Prostate gland (tissue), 2 donors: Measurements from ENCODE around the gene BMP6.

Source experiments
- POLR2A ChIP-seq: fragments of 450-650 bp; IDR thresholded peaks from one replicate; pipeline ENCODE4 v1.6.1; 2016; ENCODE audit warnings: antibody characterized with exemption, mild to moderate bottlenecking
- POLR2AphosphoS5 ChIP-seq: sonication (generic); formaldehyde crosslinking; IDR thresholded peaks from one replicate; pipeline ENCODE4 v1.6.1; 2017; ENCODE audit warnings: antibody characterized with exemption
- TF ChIP-seq, protein P1 (sequence below), 4 experiments: fragments of 200-600 bp in 2 of 4; fragments of 450-650 bp in 2 of 4; sonication (generic) in 2 of 4; IDR thresholded peaks; 1 replicate in 3 of 4; 2 replicates in 1 of 4; pipeline ENCODE4 v1.5.1; 2016 to 2019; ENCODE audit warnings: antibody characterized with exemption in 4 of 4, mild to moderate bottlenecking in 2 of 4, moderate library complexity in 2 of 4

DNA sequence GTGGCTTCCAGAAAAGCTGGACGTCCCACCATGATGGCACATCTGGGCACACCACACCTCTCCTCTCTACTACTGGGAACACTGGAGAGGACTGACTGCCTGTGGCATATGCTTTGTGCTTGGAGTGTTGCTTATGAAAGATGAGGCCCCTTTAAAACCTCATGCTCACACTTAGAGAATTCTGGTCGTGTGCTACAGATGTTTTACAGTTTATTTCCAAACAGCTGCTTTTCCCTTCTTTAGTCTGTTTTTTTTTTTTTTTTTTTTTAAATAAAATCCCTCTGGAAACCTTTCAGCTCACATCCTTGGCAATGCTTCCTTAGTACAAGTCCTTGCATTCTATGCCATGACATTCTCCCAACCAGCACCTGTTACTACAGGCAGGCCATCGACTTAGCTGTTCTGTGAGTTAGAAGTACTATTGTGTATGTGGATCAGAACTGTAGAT lies 60.3 kb downstream of the BMP6 start:
- TF ChIP-seq, protein P1, sequence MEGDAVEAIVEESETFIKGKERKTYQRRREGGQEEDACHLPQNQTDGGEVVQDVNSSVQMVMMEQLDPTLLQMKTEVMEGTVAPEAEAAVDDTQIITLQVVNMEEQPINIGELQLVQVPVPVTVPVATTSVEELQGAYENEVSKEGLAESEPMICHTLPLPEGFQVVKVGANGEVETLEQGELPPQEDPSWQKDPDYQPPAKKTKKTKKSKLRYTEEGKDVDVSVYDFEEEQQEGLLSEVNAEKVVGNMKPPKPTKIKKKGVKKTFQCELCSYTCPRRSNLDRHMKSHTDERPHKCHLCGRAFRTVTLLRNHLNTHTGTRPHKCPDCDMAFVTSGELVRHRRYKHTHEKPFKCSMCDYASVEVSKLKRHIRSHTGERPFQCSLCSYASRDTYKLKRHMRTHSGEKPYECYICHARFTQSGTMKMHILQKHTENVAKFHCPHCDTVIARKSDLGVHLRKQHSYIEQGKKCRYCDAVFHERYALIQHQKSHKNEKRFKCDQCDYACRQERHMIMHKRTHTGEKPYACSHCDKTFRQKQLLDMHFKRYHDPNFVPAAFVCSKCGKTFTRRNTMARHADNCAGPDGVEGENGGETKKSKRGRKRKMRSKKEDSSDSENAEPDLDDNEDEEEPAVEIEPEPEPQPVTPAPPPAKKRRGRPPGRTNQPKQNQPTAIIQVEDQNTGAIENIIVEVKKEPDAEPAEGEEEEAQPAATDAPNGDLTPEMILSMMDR (IDR thresholded peaks at IDR 0.05), result no peak
- no peak for TF ChIP-seq POLR2AphosphoS5
- TF ChIP-seq POLR2A, result no peak
